Hematopoietic multipotent progenitor cell treated with erythropoietin and hydrocortisone succinate and interleukin-3 and kit ligand, for 6 days (in vitro differentiated cells): ENCODE results near the gene CEP250.
A peak's percentile ranks its signal among the peaks of the same experiment; 100 is the strongest.
"Not testable (repeated sequence)": the region's sequence is repeated elsewhere in the genome, so short reads cannot be mapped to it uniquely, and the experiment has no call there.

ENCODE experiments used
- DNase-seq: peaks from one replicate; pipeline ENCODE4 v3.0.0-alpha.2; 2015

Gene CEP250

GRCh38 chr20:35454881-35455609 is at the start of gene CEP250:
Gene CEP250, plus strand, starts transcription at chr20:35455598. Its CDS starts 6,770 bp downstream, at chr20:35462368.
- peak; percentile 98 for DNase-seq

- no peak for DNase-seq
Observed at GRCh38 chr20:35405775-35406174, 49.6 kb upstream of the CEP250 start.

GRCh38 chr20:35408270-35408669 is 47.1 kb upstream of the CEP250 start:
- DNase-seq: no peak

- DNase-seq: no peak
Observed at GRCh38 chr20:35409542-35409941, 45.9 kb upstream of the CEP250 start.

GRCh38 chr20:35410613-35411012 is 44.8 kb upstream of the CEP250 start:
- DNase-seq: no peak

- DNase-seq: no peak
Observed at GRCh38 chr20:35421322-35421721, 34.1 kb upstream of the CEP250 start.

GRCh38 chr20:35431621-35432429 is 23.6 kb upstream of the CEP250 start:
- no peak for DNase-seq

- DNase-seq: peak; percentile 34
Observed at GRCh38 chr20:35432430-35432735, 23.0 kb upstream of the CEP250 start.

- no peak for DNase-seq
Observed at GRCh38 chr20:35433337-35433736, 22.1 kb upstream of the CEP250 start.

- no peak for DNase-seq
Observed at GRCh38 chr20:35434085-35435005, 21.1 kb upstream of the CEP250 start.

- no peak for DNase-seq
Observed at GRCh38 chr20:35436177-35436573, 19.2 kb upstream of the CEP250 start.

GRCh38 chr20:35437599-35437998 is 17.8 kb upstream of the CEP250 start:
- no peak for DNase-seq

GRCh38 chr20:35443003-35443402 is 12.4 kb upstream of the CEP250 start:
- DNase-seq: no peak

GRCh38 chr20:35444226-35444625 is 11.2 kb upstream of the CEP250 start:
- DNase-seq: no peak

GRCh38 chr20:35446356-35447078 is 8.9 kb upstream of the CEP250 start:
- no peak for DNase-seq

- peak; percentile 91 for DNase-seq
Observed at GRCh38 chr20:35447082-35447789, 8.2 kb upstream of the CEP250 start.

- DNase-seq: no peak
Observed at GRCh38 chr20:35448788-35449373, 6.5 kb upstream of the CEP250 start.

- not testable (repeated sequence) for DNase-seq
Observed at GRCh38 chr20:35449855-35450254, 5.5 kb upstream of the CEP250 start.

GRCh38 chr20:35451295-35451694 is 4.1 kb upstream of the CEP250 start:
- no peak for DNase-seq

GRCh38 chr20:35453647-35454046 is 1.8 kb upstream of the CEP250 start:
- DNase-seq: no peak

GRCh38 chr20:35456700-35457099 is 1.3 kb downstream of the CEP250 start:
- not testable (repeated sequence) for DNase-seq

- DNase-seq: not testable (repeated sequence)
Observed at GRCh38 chr20:35457539-35457938, 2.1 kb downstream of the CEP250 start.
